HEK293 (cell line): ENCODE data around the gene ABCC11.
"Not testable (repeated sequence)": the region's sequence is repeated elsewhere in the genome, so short reads cannot be mapped to it uniquely, and the experiment has no call there.

ENCODE experiments used
- CTCF ChIA-PET: fragments of 350-600 bp; formaldehyde crosslinking; extraction: SDS; loops from one replicate; lab custom pipeline; 2021; ENCODE audit warnings: antibody characterized with exemption; lab: Yijun Ruan, JAX
- POLR2A ChIA-PET: fragments of 300-600 bp; formaldehyde crosslinking; extraction: SDS; loops from one replicate; lab custom pipeline; 2020; ENCODE audit warnings: antibody characterized with exemption, inconsistent platforms; lab: Yijun Ruan, JAX
- H3K27ac ChIP-seq: fragments of 200-500 bp; sonication (Bioruptor generic); 2 replicates; pipeline ENCODE4 v1.5.1; 2014; ENCODE audit warnings: low read depth, low read length, control low read depth, inconsistent platforms; ENCODE audit errors: extremely low read depth
- H3K36me3 ChIP-seq, 2 experiments: fragments of 200-500 bp in 1 of 2; sonication (Bioruptor generic) in 1 of 2; 1 replicate in 1 of 2; 2 replicates in 1 of 2; pipeline ENCODE4 v1.5.1; 2014 to 2017; ENCODE audit warnings: inconsistent platforms in 2 of 2, low read length in 2 of 2; ENCODE audit not compliant: control insufficient read depth in 2 of 2, insufficient read depth in 1 of 2
- H3K4me1 ChIP-seq: fragments of 200-500 bp; sonication (Bioruptor generic); 2 replicates; pipeline ENCODE4 v1.5.1; 2014; ENCODE audit warnings: mild to moderate bottlenecking, low read length, inconsistent platforms; ENCODE audit not compliant: control insufficient read depth, insufficient read depth
- H3K4me3 ChIP-seq: 2 replicates; pipeline ENCODE4 v1.5.1; 2011; ENCODE audit warnings: low read depth, mild to moderate bottlenecking, control low read depth, low read length, moderate library complexity
- H3K9me3 ChIP-seq: fragments of 200-500 bp; sonication (Bioruptor generic); 2 replicates; pipeline ENCODE4 v1.5.1; 2014; ENCODE audit warnings: low read depth, low read length, inconsistent platforms; ENCODE audit not compliant: control insufficient read depth, insufficient read depth
- PBX3 ChIP-seq: sonication (generic); formaldehyde crosslinking; IDR thresholded peaks from 2 replicates; pipeline ENCODE4 v1.8.1; 2022; ENCODE audit warnings: mild to moderate bottlenecking, moderate library complexity, missing genetic modification reagents
- TCF7L2 ChIP-seq: IDR thresholded peaks from 2 replicates; pipeline ENCODE4 v1.6.1; 2011; ENCODE audit warnings: low read depth, mild to moderate bottlenecking, inconsistent platforms, low read length, moderate library complexity, borderline replicate concordance
- TSHZ1 ChIP-seq: fragments of 450-650 bp; formaldehyde crosslinking; IDR thresholded peaks from 2 replicates; pipeline ENCODE4 v1.5.1; 2016; ENCODE audit warnings: missing biosample characterization, missing genetic modification characterization, borderline replicate concordance
- ZBTB49 ChIP-seq: fragments of 450-650 bp; formaldehyde crosslinking; IDR thresholded peaks from 2 replicates; pipeline ENCODE4 v1.5.1; 2016; ENCODE audit warnings: missing biosample characterization, missing genetic modification characterization, low read depth
- ZNF169 ChIP-seq: fragments of 450-650 bp; formaldehyde crosslinking; IDR thresholded peaks from 2 replicates; pipeline ENCODE4 v1.5.1; 2016; ENCODE audit warnings: missing biosample characterization, missing genetic modification characterization
- ZNF18 ChIP-seq: fragments of 450-650 bp; formaldehyde crosslinking; IDR thresholded peaks from 2 replicates; pipeline ENCODE4 v1.5.1; 2016; ENCODE audit warnings: missing biosample characterization, missing genetic modification characterization
- ZNF23 ChIP-seq: fragments of 450-650 bp; formaldehyde crosslinking; IDR thresholded peaks from 2 replicates; pipeline ENCODE4 v1.5.1; 2016; ENCODE audit warnings: missing biosample characterization, missing genetic modification characterization, borderline replicate concordance
- ZNF449 ChIP-seq: fragments of 450-650 bp; formaldehyde crosslinking; IDR thresholded peaks from 2 replicates; pipeline ENCODE4 v1.5.1; 2017; ENCODE audit warnings: missing biosample characterization, mild to moderate bottlenecking, missing genetic modification characterization, moderate library complexity
- ZNF48 ChIP-seq: fragments of 450-650 bp; formaldehyde crosslinking; IDR thresholded peaks from 2 replicates; pipeline ENCODE4 v1.5.1; 2016; ENCODE audit warnings: missing biosample characterization, missing genetic modification characterization
- ZNF514 ChIP-seq: fragments of 450-650 bp; formaldehyde crosslinking; IDR thresholded peaks from 2 replicates; pipeline ENCODE4 v1.5.1; 2016; ENCODE audit warnings: missing biosample characterization, missing genetic modification characterization
- ZNF580 ChIP-seq: fragments of 450-650 bp; formaldehyde crosslinking; IDR thresholded peaks from 2 replicates; pipeline ENCODE4 v1.5.1; 2016; ENCODE audit warnings: missing biosample characterization, missing genetic modification characterization
- ZNF621 ChIP-seq: fragments of 450-650 bp; formaldehyde crosslinking; IDR thresholded peaks from 2 replicates; pipeline ENCODE4 v1.5.1; 2017; ENCODE audit warnings: missing biosample characterization, missing genetic modification characterization
- ZNF639 ChIP-seq: fragments of 450-650 bp; formaldehyde crosslinking; IDR thresholded peaks from 2 replicates; pipeline ENCODE4 v1.5.1; 2016; ENCODE audit warnings: missing biosample characterization, missing genetic modification characterization
- ZNF658 ChIP-seq: fragments of 450-650 bp; formaldehyde crosslinking; IDR thresholded peaks from 2 replicates; pipeline ENCODE4; 2016; ENCODE audit warnings: missing biosample characterization, missing genetic modification characterization
- ZNF701 ChIP-seq: fragments of 450-650 bp; formaldehyde crosslinking; IDR thresholded peaks from 2 replicates; pipeline ENCODE4 v1.5.1; 2016; ENCODE audit warnings: missing biosample characterization, missing genetic modification characterization
- ZNF76 ChIP-seq: fragments of 450-650 bp; formaldehyde crosslinking; IDR thresholded peaks from 2 replicates; pipeline ENCODE4; 2016; ENCODE audit warnings: low read depth, missing biosample characterization, missing genetic modification characterization, borderline replicate concordance
- ZNF776 ChIP-seq: fragments of 450-650 bp; formaldehyde crosslinking; IDR thresholded peaks from 2 replicates; pipeline ENCODE4 v1.5.0; 2017; ENCODE audit warnings: missing biosample characterization, missing genetic modification characterization, borderline replicate concordance
- ZNF792 ChIP-seq: fragments of 450-650 bp; formaldehyde crosslinking; IDR thresholded peaks from 2 replicates; pipeline ENCODE4 v1.5.1; 2016; ENCODE audit warnings: missing biosample characterization, missing genetic modification characterization

Gene ABCC11

GRCh38 chr16:48182979-48183537 is 64.3 kb downstream of the ABCC11 start:
- Histone ChIP-seq H3K36me3 (no peaks in the 10 kb centered on the region), H3K4me3 (no peak overlapping the region), H3K4me1 (no peaks in the 10 kb centered on the region), H3K27ac (no peak overlapping the region), H3K9me3 (no peaks in the 10 kb centered on the region)
- CTCF ChIA-PET = interaction anchor here (0.6 kb wide), 1 partner anchor 19 kb away, joined by 3 read pairs; no protein-coding TSS in a partner anchor
- no peak for TF ChIP-seq ZNF514
- no peak for TF ChIP-seq ZNF792
- no peak for TF ChIP-seq ZNF621 (tag by site-specific recombination)
- TF ChIP-seq ZNF639 = no peak
- no peak for TF ChIP-seq TCF7L2
- no peak for TF ChIP-seq ZNF23 (tag by site-specific recombination)
- TF ChIP-seq ZNF169 (tag by site-specific recombination) = no peak
- no peak for TF ChIP-seq ZNF658 (tag by site-specific recombination)
- TF ChIP-seq ZNF449 (tag by site-specific recombination) = no peak
- TF ChIP-seq ZNF48 = no peak
- no peak for TF ChIP-seq TSHZ1 (tag by site-specific recombination)
- no peak for TF ChIP-seq ZNF580
- TF ChIP-seq ZNF701 (tag by site-specific recombination) = no peak
- TF ChIP-seq ZNF76 (tag by site-specific recombination) = no peak
- no peak for TF ChIP-seq PBX3 (CRISPR knock-in tag)
- TF ChIP-seq ZBTB49 (tag by site-specific recombination) = no peak
- TF ChIP-seq ZNF776 (tag by site-specific recombination) = no peak
- no peak for TF ChIP-seq ZNF18 (tag by site-specific recombination)
- POLR2A ChIA-PET = no interaction called here

- not testable (repeated sequence) for H3K27ac ChIP-seq
- CTCF ChIA-PET = interaction anchor here (0.6 kb wide), 1 partner anchor 1273 kb away, joined by 3 read pairs; no protein-coding TSS in a partner anchor
Measured at GRCh38 chr16:48181746-48182520, 65.4 kb downstream of the ABCC11 start.

More at GRCh38 chr16:48181746-48182520, 65.4 kb downstream of the ABCC11 start:
- H3K4me1 ChIP-seq, H3K9me3 ChIP-seq, POLR2A ChIA-PET, H3K4me3 ChIP-seq, H3K36me3 ChIP-seq: not testable (repeated sequence)
